Ovary (tissue), 9 donors: ENCODE data around the gene LHFPL4. TPM values are rescaled to one million over a fixed set of nuclear protein-coding genes. Genes with fewer than 3 reads are reported as not detected.

ENCODE experiments used
- DNase-seq, 5 donors: peaks; one replicate each; pipeline ENCODE4 v3.0.0-alpha.2; 2019 to 2020
- H3K27ac ChIP-seq, 2 donors: fragments of 200-600 bp; one replicate each; pipeline versions ENCODE4 v1.5.1 to v1.8.0; 2019 to 2022
- H3K27me3 ChIP-seq: fragments of 200-600 bp; one replicate; pipeline ENCODE4 v1.8.0; 2022
- H3K36me3 ChIP-seq: fragments of 200-600 bp; sonication (generic); one replicate; pipeline ENCODE4 v1.5.1; 2019
- H3K4me1 ChIP-seq: one replicate; pipeline ENCODE4 v1.8.1; 2013; ENCODE audit warnings: mild to moderate bottlenecking, moderate library complexity; ENCODE audit not compliant: insufficient read depth
- H3K4me3 ChIP-seq: fragments of 200-600 bp; sonication (generic); one replicate; pipeline ENCODE4 v1.5.1; 2017
- H3K9me3 ChIP-seq, 2 donors: fragments of 200-600 bp in 1 of 2; sonication (generic) in 1 of 2; one replicate each; pipeline versions ENCODE4 v1.5.1 to v1.8.1; 2013 to 2019; ENCODE audit warnings: mild to moderate bottlenecking in 1 of 2, moderate library complexity in 1 of 2
- EP300 ChIP-seq: sonication (generic); formaldehyde crosslinking; IDR thresholded peaks from one replicate; pipeline ENCODE4 v1.6.1; 2017; ENCODE audit warnings: antibody characterized with exemption
- POLR2A ChIP-seq: fragments of 450-650 bp; IDR thresholded peaks from one replicate; pipeline ENCODE4 v1.6.1; 2017; ENCODE audit warnings: antibody characterized with exemption, mild to moderate bottlenecking, moderate library complexity
- WGBS, 3 donors: extraction: QIAGEN DNeasy Blood & Tissue Kit in 1 of 3; methylation state at CpG; one replicate each; pipeline versions ENCODE4 v1.1.5 to v1.1.7; 2013 to 2017; 5-methylcytosine and 5-hydroxymethylcytosine counted together
- intact Hi-C, 4 donors: fragments of 100-400 bp; cut with DNase I; formaldehyde crosslinking; loops; one replicate each; pipeline versions ENCODE4 v1.11.0 to v1.15.1; 2022 to 2023
- polyA plus RNA-seq, 2 donors: library from polyadenylated mRNA; stranded (reverse); fragments of 200-250 nt in 1 of 2; fragments of 350-450 nt in 1 of 2; fragmentation: Illumina TruSeq in 1 of 2; extraction: RNeasy Lipid Tissue Mini Kit (QIAGEN cat#74804) in 1 of 2; gene quantifications; one replicate each; pipeline ENCODE4 v1.2.3, GENCODE V29; 2013 to 2014
- total RNA-seq, 7 donors: library from RNA; depleted of rRNA in 2 of 7; stranded (reverse); fragments of >200 nt in 2 of 7; fragmentation: NEBNext Ultra II Directional in 3 of 7; extraction: Animal tissue kit (Norgen Biotek cat#: 25700) in 3 of 7; gene quantifications; one replicate each; pipeline versions ENCODE4 v1.1.0 to v1.2.4, GENCODE V29; 2016 to 2023
- TF ChIP-seq, protein P1 (sequence below), 3 donors: fragments of 450-650 bp in 2 of 3; fragments of 200-600 bp in 1 of 3; IDR thresholded peaks; one replicate each; pipeline versions ENCODE4 v1.5.1 to v1.8.0; 2016 to 2022; ENCODE audit warnings: antibody characterized with exemption in 3 of 3, mild to moderate bottlenecking in 1 of 3
- donor health status: DM: no; HTN: no; CAD: no; lungs with moderate emphysema.
- donor health status: DM: no; HTN: no; CAD: no.
- donor health status: Bipolar disorder and iron deficiency.
- donor health status: DM: yes; HTN: yes; CAD: no.
- donor health status: DM: no; HTN: no; CAD: no.
- donor health status: DM: yes; HTN: yes; CAD: no.

LHFPL4 gene
- total and polyA plus RNA-seq, 9 donors: 0.05 to 0.51 TPM; not detected in 7

DNA sequence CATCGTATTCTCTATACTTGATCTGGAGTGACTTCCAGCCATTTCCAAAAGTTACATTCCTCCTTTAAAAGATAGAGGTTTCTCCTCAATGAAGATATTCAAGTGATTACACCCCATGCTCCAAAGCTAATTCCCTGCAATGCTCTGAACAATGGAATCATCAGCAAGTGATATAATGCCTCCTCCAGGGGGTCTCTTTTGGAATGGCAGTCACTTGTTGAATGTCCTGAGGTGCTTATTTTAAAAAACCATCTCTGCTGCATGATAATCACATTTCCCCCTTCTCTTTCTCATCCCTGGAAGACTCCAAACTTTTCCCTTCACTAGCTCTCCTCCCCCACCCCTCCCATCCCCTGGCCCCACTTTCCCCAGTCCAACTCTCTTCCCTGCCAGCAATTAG is 2.6 kb downstream of the LHFPL4 start:
- DNase-seq: no peak
- intact Hi-C loops: no loop called here
- Histone ChIP-seq H3K27ac (no peak overlapping the region), H3K36me3 (no peaks in the 10 kb centered on the region), H3K4me3 (no peak overlapping the region), H3K27me3 (no peaks in the 10 kb centered on the region), H3K9me3 (peaks cover 0 to 4% of the 10 kb centered on the region in 2 donors), H3K4me1 (no peaks in the 10 kb centered on the region)
- TF ChIP-seq, protein P1, sequence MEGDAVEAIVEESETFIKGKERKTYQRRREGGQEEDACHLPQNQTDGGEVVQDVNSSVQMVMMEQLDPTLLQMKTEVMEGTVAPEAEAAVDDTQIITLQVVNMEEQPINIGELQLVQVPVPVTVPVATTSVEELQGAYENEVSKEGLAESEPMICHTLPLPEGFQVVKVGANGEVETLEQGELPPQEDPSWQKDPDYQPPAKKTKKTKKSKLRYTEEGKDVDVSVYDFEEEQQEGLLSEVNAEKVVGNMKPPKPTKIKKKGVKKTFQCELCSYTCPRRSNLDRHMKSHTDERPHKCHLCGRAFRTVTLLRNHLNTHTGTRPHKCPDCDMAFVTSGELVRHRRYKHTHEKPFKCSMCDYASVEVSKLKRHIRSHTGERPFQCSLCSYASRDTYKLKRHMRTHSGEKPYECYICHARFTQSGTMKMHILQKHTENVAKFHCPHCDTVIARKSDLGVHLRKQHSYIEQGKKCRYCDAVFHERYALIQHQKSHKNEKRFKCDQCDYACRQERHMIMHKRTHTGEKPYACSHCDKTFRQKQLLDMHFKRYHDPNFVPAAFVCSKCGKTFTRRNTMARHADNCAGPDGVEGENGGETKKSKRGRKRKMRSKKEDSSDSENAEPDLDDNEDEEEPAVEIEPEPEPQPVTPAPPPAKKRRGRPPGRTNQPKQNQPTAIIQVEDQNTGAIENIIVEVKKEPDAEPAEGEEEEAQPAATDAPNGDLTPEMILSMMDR (IDR thresholded peaks at IDR 0.05): no peak
- TF ChIP-seq EP300: no peak
- no peak for TF ChIP-seq POLR2A
- 86 to 95% (median 87%) methylated on average over 1 of the region's 1 CpG for WGBS, 3 donors

DNA sequence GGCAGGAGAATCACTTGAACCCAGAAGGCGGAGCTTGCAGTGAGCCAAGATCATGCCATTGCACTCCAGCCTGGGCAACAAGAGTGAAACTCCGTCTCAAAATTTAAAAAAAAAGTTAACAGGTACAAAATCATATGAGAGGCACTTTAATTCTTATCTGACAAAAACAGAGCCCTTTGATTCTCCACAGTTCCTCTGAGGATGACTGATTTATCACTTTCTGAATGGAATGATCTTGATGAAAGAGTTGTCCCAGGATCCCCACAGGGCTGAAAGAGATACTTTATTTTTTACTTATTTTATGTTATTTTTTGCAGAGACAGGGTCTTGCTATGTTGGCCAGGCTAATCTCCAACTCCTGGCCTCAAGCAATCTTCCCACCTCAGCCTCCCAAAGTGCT is 4.0 kb downstream of the LHFPL4 start:
- intact Hi-C loops: no loop called here
- TF ChIP-seq POLR2A: no peak
- TF ChIP-seq EP300: no peak
- TF ChIP-seq, protein P1 (IDR thresholded peaks at IDR 0.05): no peak
- Histone ChIP-seq H3K36me3 (no peaks in the 10 kb centered on the region), H3K9me3 (peaks cover 0 to 4% of the 10 kb centered on the region in 2 donors), H3K4me1 (no peaks in the 10 kb centered on the region), H3K4me3 (no peak overlapping the region), H3K27ac (no peak overlapping the region), H3K27me3 (no peaks in the 10 kb centered on the region)
- WGBS, 3 donors: 76 to 91% (median 87%) methylated on average over 2 of the region's 2 CpGs
- DNase-seq: no peak

DNA sequence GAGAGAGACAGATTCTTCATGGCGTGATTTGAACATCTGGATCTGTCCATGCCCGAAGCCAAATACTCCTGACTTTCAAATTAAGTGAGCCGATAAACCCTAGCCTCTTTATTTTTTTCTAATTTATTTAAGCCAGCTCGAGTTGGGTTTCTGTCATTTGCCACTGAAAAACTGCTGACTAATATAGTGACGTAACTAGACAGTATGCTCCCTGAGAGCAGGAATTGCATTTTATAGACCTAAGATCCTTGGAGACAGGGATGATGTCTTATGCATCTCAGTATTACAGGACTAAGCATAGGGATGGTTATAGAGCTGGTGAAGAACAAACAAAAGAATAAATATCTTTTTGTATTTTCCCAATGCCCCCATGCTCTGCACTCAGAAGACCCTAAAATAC is 4.6 kb downstream of the LHFPL4 start:
- Histone ChIP-seq H3K9me3 (peaks cover 0 to 4% of the 10 kb centered on the region in 2 donors), H3K4me3 (no peak overlapping the region), H3K36me3 (no peaks in the 10 kb centered on the region), H3K27me3 (no peaks in the 10 kb centered on the region), H3K4me1 (no peaks in the 10 kb centered on the region), H3K27ac (no peak overlapping the region)
- WGBS, 3 donors: 75 to 83% (median 76%) methylated on average over 5 of the region's 5 CpGs
- intact Hi-C loops: no loop called here
- DNase-seq: no peak
- TF ChIP-seq, protein P1 (IDR thresholded peaks at IDR 0.05): no peak
- TF ChIP-seq EP300 (no peak), POLR2A (no peak)

DNA sequence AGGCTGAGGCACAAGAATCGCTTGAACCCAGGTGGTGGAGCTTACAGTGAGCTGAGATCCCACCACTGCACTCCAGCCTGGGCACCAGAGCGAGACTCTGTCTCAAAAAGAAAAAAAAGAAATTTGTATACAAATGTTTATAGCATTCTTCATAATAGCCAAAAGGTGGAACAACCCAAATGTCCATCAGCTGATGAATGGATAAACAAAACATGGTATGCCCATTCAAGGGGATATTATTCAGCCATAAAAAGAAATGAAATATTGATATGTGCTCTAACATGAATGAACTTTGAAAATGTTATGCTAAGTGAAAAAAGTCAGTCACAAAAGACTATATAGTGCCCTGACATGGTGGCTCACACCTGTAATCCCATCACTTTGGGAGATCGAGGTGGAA is 11.4 kb downstream of the LHFPL4 start:
- 70 to 84% (median 80%) methylated on average over 3 of the region's 3 CpGs for WGBS, 3 donors
- TF ChIP-seq, protein P1 (IDR thresholded peaks at IDR 0.05): no peak
- TF ChIP-seq POLR2A: no peak
- no peak for TF ChIP-seq EP300
- no peak for DNase-seq
- no peaks in the 10 kb centered on the region for H3K4me1 ChIP-seq
- intact Hi-C loops: no loop called here
- H3K36me3 ChIP-seq: no peaks in the 10 kb centered on the region
- no peak overlapping the region for H3K27ac ChIP-seq
- H3K4me3 ChIP-seq: no peak overlapping the region
- no peaks in the 10 kb centered on the region for H3K9me3 ChIP-seq
- no peaks in the 10 kb centered on the region for H3K27me3 ChIP-seq

DNA sequence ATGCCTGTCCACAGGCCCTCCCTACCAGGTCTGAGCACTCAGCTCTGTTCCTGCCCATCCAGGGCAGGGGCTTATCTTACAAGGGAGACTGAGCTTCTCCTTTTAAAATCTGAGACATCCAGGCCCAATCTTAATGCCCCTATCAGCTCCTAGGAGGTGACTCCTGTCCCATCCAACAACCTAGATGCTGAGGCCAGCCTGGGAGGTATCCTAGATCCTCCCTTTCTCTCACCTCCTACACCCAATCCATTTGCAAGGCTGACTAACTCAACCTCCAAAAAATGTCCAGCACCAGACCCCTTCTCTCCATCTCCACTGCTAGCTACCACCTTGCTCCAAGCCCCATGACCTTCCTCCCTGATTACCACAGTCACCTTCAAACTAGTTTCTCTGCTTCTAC is 17.4 kb downstream of the LHFPL4 start:
- no peaks in the 10 kb centered on the region for H3K27me3 ChIP-seq
- H3K4me1 ChIP-seq: no peaks in the 10 kb centered on the region
- intact Hi-C loops: no loop called here
- H3K36me3 ChIP-seq: no peaks in the 10 kb centered on the region
- no peaks in the 10 kb centered on the region for H3K9me3 ChIP-seq
- DNase-seq: no peak
- TF ChIP-seq POLR2A (no peak), EP300 (no peak)
- TF ChIP-seq, protein P1 (IDR thresholded peaks at IDR 0.05): no peak
- no peak overlapping the region for H3K4me3 ChIP-seq
- H3K27ac ChIP-seq: no peak overlapping the region
